Naive thymus-derived CD4-positive, alpha-beta T cell (primary cell): Measurements from ENCODE around the gene ARPC2. TPM values are rescaled to one million over a fixed set of nuclear protein-coding genes. Genes with fewer than 3 reads are reported as not detected.

ENCODE experiments used
- ATAC-seq: fragments of 150-1000 bp; cut with Tn5 transposase; 2 replicates; pipeline ENCODE4 v1.10.0; 2021; ENCODE audit warnings: mild to moderate bottlenecking, moderate library complexity
- CTCF ChIA-PET: fragments of 350-600 bp; sonication (Branson Sonifier 250); formaldehyde crosslinking; loops from one replicate; lab custom pipeline; 2021; ENCODE audit warnings: antibody characterized with exemption; lab: Charles Lee
- POLR2A ChIA-PET: fragments of 350-600 bp; sonication (Branson Sonifier 250); formaldehyde crosslinking; loops from one replicate; lab custom pipeline; 2021; ENCODE audit warnings: antibody characterized with exemption, inconsistent platforms; lab: Charles Lee
- DNase-seq, 9 donors: peaks; one replicate each; pipeline versions ENCODE4 v3.0.0 to v3.0.0-alpha.2; 2020 to 2022; ENCODE audit warnings: mixed read lengths in 1 of 9
- H3K27ac ChIP-seq: one replicate; pipeline ENCODE4 v1.7.0; 2013; ENCODE audit warnings: mild to moderate bottlenecking, low read depth, low read length, moderate library complexity
- H3K27me3 ChIP-seq, 2 donors: one replicate each; pipeline ENCODE4 v1.7.0; 2013; ENCODE audit warnings: low read length in 2 of 2, mild to moderate bottlenecking in 2 of 2, moderate library complexity in 2 of 2; ENCODE audit not compliant: control insufficient read depth in 2 of 2, insufficient read depth in 2 of 2
- H3K36me3 ChIP-seq, 3 experiments: 1 replicate in 2 of 3; 2 replicates in 1 of 3; pipeline ENCODE4 v1.7.0; 2013; ENCODE audit warnings: low read length in 3 of 3, mild to moderate bottlenecking in 3 of 3, moderate library complexity in 1 of 3; ENCODE audit not compliant: insufficient read depth in 3 of 3, control insufficient read depth in 2 of 3
- H3K4me1 ChIP-seq, 2 donors: one replicate each; pipeline ENCODE4 v1.7.0; 2013; ENCODE audit warnings: low read length in 2 of 2, mild to moderate bottlenecking in 2 of 2, moderate library complexity in 1 of 2; ENCODE audit not compliant: control insufficient read depth in 2 of 2, insufficient read depth in 2 of 2
- H3K4me3 ChIP-seq: 2 replicates; pipeline ENCODE4 v1.7.0; 2013; ENCODE audit warnings: mild to moderate bottlenecking, low read length
- H3K9me3 ChIP-seq, 3 experiments: 1 replicate in 2 of 3; 2 replicates in 1 of 3; pipeline ENCODE4 v1.7.0; 2013; ENCODE audit warnings: low read length in 3 of 3; ENCODE audit not compliant: control insufficient read depth in 2 of 3
- H3K27ac Mint-ChIP-seq, 9 donors: one replicate each; pipeline ENCODE4 v1.8.0; 2020 to 2022; ENCODE audit warnings: mixed read lengths in 9 of 9, mild to moderate bottlenecking in 8 of 9, moderate library complexity in 5 of 9, inconsistent platforms in 2 of 9
- H3K27me3 Mint-ChIP-seq, 5 donors: one replicate each; pipeline ENCODE4 v1.8.0; 2021 to 2022; ENCODE audit warnings: mixed read lengths in 5 of 5, mild to moderate bottlenecking in 1 of 5
- H3K36me3 Mint-ChIP-seq, 5 donors: one replicate each; pipeline ENCODE4 v1.8.0; 2020 to 2022; ENCODE audit warnings: mixed read lengths in 5 of 5, mild to moderate bottlenecking in 3 of 5, inconsistent platforms in 1 of 5
- H3K4me1 Mint-ChIP-seq, 7 donors: one replicate each; pipeline ENCODE4 v1.8.0; 2020 to 2022; ENCODE audit warnings: mixed read lengths in 7 of 7, mild to moderate bottlenecking in 3 of 7, inconsistent platforms in 1 of 7
- H3K4me3 Mint-ChIP-seq, 10 donors: one replicate each; pipeline ENCODE4 v1.8.0; 2020 to 2022; ENCODE audit warnings: mild to moderate bottlenecking in 10 of 10, mixed read lengths in 10 of 10, moderate library complexity in 6 of 10, inconsistent platforms in 2 of 10
- H3K9me3 Mint-ChIP-seq, 11 donors: one replicate each; pipeline ENCODE4 v1.8.0; 2020 to 2022; ENCODE audit warnings: mixed read lengths in 11 of 11, mild to moderate bottlenecking in 4 of 11, inconsistent platforms in 1 of 11, moderate library complexity in 1 of 11
- intact Hi-C, 2 donors: fragments of 100-400 bp; cut with micrococcal nuclease; formaldehyde crosslinking; loops; one replicate each; pipeline ENCODE4 v1.15.1; 2023
- polyA plus RNA-seq, 2 donors: library from polyadenylated mRNA; unstranded; fragments of 300-500 nt; fragmentation: Illumina TruSeq; gene quantifications; one replicate each; pipeline ENCODE4 v1.2.3, GENCODE V29; 2021
- total RNA-seq, 6 experiments: library from RNA in 5 of 6; stranded (reverse) in 5 of 6; gene quantifications; 1 replicate in 5 of 6; 2 replicates in 1 of 6; pipeline ENCODE4 v1.2.3 and lab custom pipeline; 2021 to 2026

ARPC2 gene
- total and polyA plus RNA-seq, 7 experiments from 2014 or later = 330 to 694 (median 477) TPM

DNA sequence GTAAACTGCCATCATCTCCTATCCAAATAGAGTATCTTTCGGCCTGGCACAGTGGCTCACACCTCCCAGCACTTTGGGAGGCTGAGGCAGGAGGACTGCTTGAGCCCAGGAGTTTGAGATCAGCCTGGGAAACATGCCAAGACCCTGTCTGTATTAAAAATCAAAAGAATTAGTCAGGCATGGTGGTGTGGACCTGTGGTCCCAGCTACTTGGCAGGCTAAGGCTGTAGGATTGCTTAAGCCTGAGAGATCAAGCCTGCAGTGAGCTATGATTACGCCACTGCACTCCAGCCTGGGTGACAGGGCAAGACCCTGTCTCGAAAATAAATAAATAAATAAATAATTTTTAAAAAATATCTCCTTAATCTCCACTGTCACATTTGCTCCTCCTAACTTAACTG, 14.7 kb upstream of the ARPC2 start:
- intact Hi-C loops = no loop called here
- Mint-ChIP-seq H3K36me3 (no peaks in the 10 kb centered on the region), H3K4me1 (peaks cover 0 to 4% (median 0%) of the 10 kb centered on the region in 7 donors), H3K27ac (no peak overlapping the region), H3K9me3 (no peaks in the 10 kb centered on the region), H3K27me3 (peaks cover 0 to 48% (median 4%) of the 10 kb centered on the region in 5 donors), H3K4me3 (no peak overlapping the region)
- no peak for ATAC-seq
- Histone ChIP-seq H3K4me1 (no peaks in the 10 kb centered on the region), H3K36me3 (no peaks in the 10 kb centered on the region), H3K27ac (no peak overlapping the region), H3K4me3 (no peak overlapping the region), H3K27me3 (no peaks in the 10 kb centered on the region), H3K9me3 (no peaks in the 10 kb centered on the region)
- POLR2A ChIA-PET = no interaction called here
- no peak for DNase-seq
- CTCF ChIA-PET = interaction anchor here (0.7 kb wide), 1 partner anchor 56 kb away, joined by 3 read pairs; no protein-coding TSS in a partner anchor

DNA sequence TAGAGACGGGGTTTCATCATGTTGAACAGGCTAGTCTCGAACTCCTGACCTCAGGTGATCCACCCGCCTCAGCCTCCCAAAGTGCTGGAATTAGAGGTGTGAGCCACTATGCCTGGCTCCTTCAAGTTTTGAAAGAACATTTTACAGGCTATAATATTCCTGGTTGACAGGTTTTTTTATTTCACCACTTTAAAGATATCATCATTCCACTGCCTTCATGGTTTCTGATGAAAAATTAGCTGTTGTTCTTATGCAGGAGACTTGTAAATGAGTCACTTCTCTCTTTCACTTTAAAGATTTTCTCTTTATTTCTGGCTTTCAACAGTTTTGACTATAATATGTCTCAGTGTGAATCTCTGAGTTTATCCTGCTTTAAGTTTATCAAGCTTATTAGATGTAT, 7.9 kb upstream of the ARPC2 start:
- DNase-seq = no peak
- intact Hi-C loops = no loop called here
- Mint-ChIP-seq H3K9me3 (peaks cover 3 to 20% (median 8%) of the 10 kb centered on the region in 11 donors), H3K27me3 (peaks cover 0 to 37% (median 0%) of the 10 kb centered on the region in 5 donors), H3K36me3 (peaks cover 3 to 8% (median 5%) of the 10 kb centered on the region in 5 donors), H3K4me1 (peaks cover 0 to 4% (median 0%) of the 10 kb centered on the region in 7 donors), H3K27ac (no peak overlapping the region), H3K4me3 (no peak overlapping the region)
- POLR2A ChIA-PET = interaction anchor here (1.3 kb wide), 1 partner anchor 10 kb away, joined by 4 read pairs; no protein-coding TSS in a partner anchor
- Histone ChIP-seq H3K9me3 (no peaks in the 10 kb centered on the region), H3K4me1 (no peaks in the 10 kb centered on the region), H3K27ac (no peak overlapping the region), H3K4me3 (no peak overlapping the region), H3K27me3 (no peaks in the 10 kb centered on the region), H3K36me3 (no peaks in the 10 kb centered on the region)
- CTCF ChIA-PET = interaction anchor here (0.6 to 1.2 kb wide), 3 partner anchors 61 to 234 kb away, joined by 3 read pairs; partner anchors contain the start of genes AAMP and PNKD
- ATAC-seq = no peak

DNA sequence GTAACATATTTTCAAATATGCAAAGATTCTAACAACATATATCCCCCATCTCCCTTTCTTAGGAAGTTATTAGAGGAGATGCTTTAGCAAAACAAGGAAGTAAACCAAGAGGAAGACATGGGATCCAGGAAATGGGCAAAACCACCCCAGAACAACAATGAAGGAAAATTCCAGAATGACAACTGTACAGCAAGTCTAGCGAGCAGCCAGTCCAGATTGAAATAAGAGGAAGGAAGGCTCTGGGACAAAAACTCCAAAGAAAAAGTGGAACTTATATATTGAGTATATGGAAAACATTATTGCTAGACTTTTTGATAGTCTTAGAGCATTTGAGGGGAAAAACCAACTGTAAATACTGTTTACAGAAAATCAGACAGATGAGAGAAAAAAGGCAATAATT, 2.9 kb upstream of the ARPC2 start:
- H3K4me1 ChIP-seq = peaks cover 0 to 7% of the 10 kb centered on the region in 2 donors
- intact Hi-C loops = no loop called here
- Mint-ChIP-seq H3K36me3 (peaks cover 3 to 25% (median 5%) of the 10 kb centered on the region in 5 donors), H3K27me3 (peaks cover 0 to 25% (median 0%) of the 10 kb centered on the region in 5 donors), H3K4me3 (no peak overlapping the region), H3K27ac (peak overlapping the region in 2 of 9 donors; percentile 7 to 96), H3K9me3 (peaks cover 3 to 20% (median 8%) of the 10 kb centered on the region in 11 donors), H3K4me1 (peaks cover 7 to 23% (median 17%) of the 10 kb centered on the region in 7 donors)
- no peak for ATAC-seq
- H3K4me3 ChIP-seq = no peak overlapping the region
- POLR2A ChIA-PET = no interaction called here
- H3K9me3 ChIP-seq = no peaks in the 10 kb centered on the region
- no peak for DNase-seq
- H3K36me3 ChIP-seq = peaks cover 0 to 8% (median 0%) of the 10 kb centered on the region in 3 experiments
- CTCF ChIA-PET = interaction anchor here (0.5 kb wide), 1 partner anchor 54 kb away, joined by 3 read pairs; no protein-coding TSS in a partner anchor
- H3K27me3 ChIP-seq = no peaks in the 10 kb centered on the region
- H3K27ac ChIP-seq = no peak overlapping the region

DNA sequence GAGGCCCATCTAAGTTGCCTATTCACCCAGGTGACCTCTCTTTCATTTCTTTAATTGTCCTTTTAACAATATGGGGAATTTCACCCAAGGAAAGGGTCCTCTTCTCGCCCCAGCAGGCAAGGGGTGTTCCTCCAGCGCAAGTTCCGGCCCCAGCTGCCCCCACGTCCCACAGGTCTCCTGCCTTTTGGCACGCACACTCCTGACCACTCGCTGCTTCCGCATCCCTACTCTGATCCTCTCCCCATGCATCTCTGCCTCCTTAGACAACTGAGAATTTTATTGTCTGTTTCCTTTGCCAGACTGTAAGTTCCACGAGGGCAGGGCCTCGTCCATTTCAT, 684 bp upstream of the ARPC2 start:
- H3K9me3 ChIP-seq = no peaks in the 10 kb centered on the region
- Mint-ChIP-seq H3K4me1 (peaks cover 26 to 43% (median 37%) of the 10 kb centered on the region in 7 donors), H3K36me3 (peaks cover 0 to 35% (median 11%) of the 10 kb centered on the region in 5 donors), H3K4me3 (peak overlapping the region; percentile 90 to 97 (median 94)), H3K27me3 (peaks cover 0 to 7% (median 0%) of the 10 kb centered on the region in 5 donors), H3K27ac (peak overlapping the region; percentile 94 to 98 (median 97)), H3K9me3 (peaks cover 0 to 5% (median 0%) of the 10 kb centered on the region in 11 donors)
- peak overlapping the region; percentile 66 for H3K4me3 ChIP-seq
- peaks cover 20 to 28% of the 10 kb centered on the region in 2 donors for H3K4me1 ChIP-seq
- DNase-seq = no peak
- H3K27ac ChIP-seq = peak overlapping the region; percentile 99
- no peak for ATAC-seq
- POLR2A ChIA-PET = interaction anchor here (0.6 to 7.6 kb wide), 10 partner anchors 13 to 354 kb away, joined by 3 to 70 read pairs (median 4); partner anchors contain the start of genes AAMP and PNKD
- H3K36me3 ChIP-seq = peaks cover 0 to 10% (median 0%) of the 10 kb centered on the region in 3 experiments
- no peaks in the 10 kb centered on the region for H3K27me3 ChIP-seq
- intact Hi-C loops = loop anchor here (2.0 to 5.0 kb wide), 8 partner anchors 352 to 1326 kb away; partner anchors contain the start of genes DNPEP (in 2 of the 2), BCS1L (in 1 of the 2), CHPF (in 1 of the 2) and CNOT9 (in 1 of the 2)
- CTCF ChIA-PET = interaction anchor here (1.0 to 1.9 kb wide), 4 partner anchors 13 to 54 kb away, joined by 3 to 8 read pairs (median 4); partner anchors contain the start of genes AAMP and PNKD

DNA sequence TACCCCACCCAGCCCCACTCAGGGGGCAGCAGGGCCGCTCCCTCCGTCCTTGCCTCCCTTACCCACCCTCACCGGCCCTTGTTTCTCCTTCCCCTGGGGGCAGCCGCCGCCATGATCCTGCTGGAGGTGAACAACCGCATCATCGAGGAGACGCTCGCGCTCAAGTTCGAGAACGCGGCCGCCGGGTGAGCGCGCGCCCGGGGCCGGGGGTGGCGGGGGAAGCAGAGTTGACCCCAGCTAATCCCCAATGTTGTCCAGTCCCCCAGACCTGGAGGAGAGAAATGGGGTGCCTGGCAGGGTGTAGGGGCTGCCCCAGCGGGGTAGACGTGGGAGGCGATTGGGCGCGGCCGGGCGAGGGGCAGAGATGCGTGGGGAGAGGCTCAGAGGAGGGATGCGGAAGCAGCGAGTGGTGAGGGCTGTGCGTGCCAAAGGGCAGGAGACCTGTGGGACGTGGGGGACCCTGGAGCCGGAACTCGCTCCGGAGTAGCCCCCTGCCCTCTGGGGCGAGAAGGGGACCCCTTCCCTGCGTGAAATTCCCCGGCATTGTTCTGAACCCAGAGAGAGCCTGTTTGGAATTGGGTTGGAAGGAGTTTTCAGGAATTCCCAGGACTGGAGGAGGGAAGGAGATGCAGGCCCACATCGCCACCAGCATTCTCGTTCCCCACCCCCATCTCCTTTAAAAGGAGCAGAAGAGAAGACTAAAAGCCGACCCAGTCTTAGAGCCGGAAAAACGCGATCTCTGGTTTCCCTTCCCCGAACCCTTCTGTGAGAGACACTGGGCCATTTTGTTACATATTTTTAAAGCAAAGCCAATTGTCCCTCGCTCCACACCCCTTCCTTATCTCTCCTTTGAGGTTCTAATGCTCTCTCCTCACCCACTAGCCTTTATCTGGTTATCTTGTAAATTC, 625 bp downstream of the ARPC2 start:
- CTCF ChIA-PET = interaction anchor here (1.7 to 1.9 kb wide), 2 partner anchors 12 to 53 kb away, joined by 6 to 8 read pairs; partner anchors contain the start of genes AAMP and PNKD
- Mint-ChIP-seq H3K27me3 (peaks cover 0 to 3% (median 0%) of the 10 kb centered on the region in 5 donors), H3K4me1 (peaks cover 36 to 56% (median 50%) of the 10 kb centered on the region in 7 donors), H3K9me3 (peaks cover 0 to 5% (median 0%) of the 10 kb centered on the region in 11 donors), H3K4me3 (peak overlapping the region; percentile 90 to 97 (median 94)), H3K36me3 (peaks cover 4 to 41% (median 16%) of the 10 kb centered on the region in 5 donors), H3K27ac (peak overlapping the region; percentile 94 to 98 (median 97))
- H3K36me3 ChIP-seq = peaks cover 0 to 14% (median 0%) of the 10 kb centered on the region in 3 experiments
- H3K4me3 ChIP-seq = peak overlapping the region; percentile 90
- H3K4me1 ChIP-seq = peaks cover 31 to 41% of the 10 kb centered on the region in 2 donors
- peak overlapping the region; percentile 99 for H3K27ac ChIP-seq
- ATAC-seq (peak; percentile 65), DNase-seq (peak; percentile 39 to 81 (median 53))
- H3K27me3 ChIP-seq = no peaks in the 10 kb centered on the region
- H3K9me3 ChIP-seq = no peaks in the 10 kb centered on the region
- POLR2A ChIA-PET = interaction anchor here (0.7 to 7.6 kb wide), 7 partner anchors 12 to 179 kb away, joined by 3 to 70 read pairs (median 3); partner anchors contain the start of genes AAMP and PNKD
- intact Hi-C loops = loop anchor here (1.0 to 5.0 kb wide), 18 partner anchors 12 to 1325 kb away; partner anchors contain the start of genes AAMP (in 2 of the 2), CNOT9 (in 2 of the 2), DNPEP (in 2 of the 2) and PNKD (in 2 of the 2)
